Muscle of leg (tissue), 11 donors: Measurements from ENCODE around the gene LEP. TPM values are rescaled to one million over a fixed set of nuclear protein-coding genes. Genes with fewer than 3 reads are reported as not detected.

Source experiments
- DNase-seq: peaks from one replicate; pipeline ENCODE4 v3.0.0; 2013
- H3K27ac ChIP-seq: one replicate; pipeline ENCODE4 v1.5.1; 2013; ENCODE audit warnings: mild to moderate bottlenecking, low read length, control low read depth
- H3K27me3 ChIP-seq: one replicate; pipeline ENCODE4 v1.6.1; 2013; ENCODE audit warnings: low read length; ENCODE audit not compliant: control insufficient read depth, insufficient read depth
- H3K36me3 ChIP-seq: one replicate; pipeline ENCODE4 v1.6.1; 2013; ENCODE audit warnings: low read length; ENCODE audit not compliant: control insufficient read depth, insufficient read depth
- H3K4me1 ChIP-seq: one replicate; pipeline ENCODE4 v1.6.1; 2013; ENCODE audit warnings: low read length; ENCODE audit not compliant: control insufficient read depth, insufficient read depth
- H3K4me3 ChIP-seq: one replicate; pipeline ENCODE4 v1.5.1; 2013; ENCODE audit warnings: low read length, control low read depth
- H3K9me3 ChIP-seq: replicated peaks from 2 replicates; pipeline ENCODE4 v1.6.1; 2013; ENCODE audit warnings: low read depth, low read length; ENCODE audit not compliant: control insufficient read depth
- WGBS: methylation state at CpG from one replicate; pipeline ENCODE4 v1.1.5; 2013; ENCODE audit warnings: missing lambda C conversion rate; ENCODE audit not compliant: insufficient coverage; 5-methylcytosine and 5-hydroxymethylcytosine counted together
- polyA plus RNA-seq, 8 donors: library from polyadenylated mRNA; unstranded; fragments of 120-200 nt; gene quantifications; one replicate each; pipeline versions ENCODE4 v1.2.1 to v1.2.3, GENCODE V29; 2013; ENCODE audit warnings: inconsistent platforms in 1 of 8, low replicate concordance in 1 of 8; ENCODE audit not compliant: insufficient read length in 8 of 8, insufficient read depth in 1 of 8
- total RNA-seq: library from RNA; stranded (reverse); fragments of 120-200 nt; gene quantifications from one replicate; pipeline ENCODE4 v1.2.4, GENCODE V29; 2013

Gene LEP
- total and polyA plus RNA-seq, 9 donors, result 0.04 to 0.21 (median 0.06) TPM; not detected in 2

DNA sequence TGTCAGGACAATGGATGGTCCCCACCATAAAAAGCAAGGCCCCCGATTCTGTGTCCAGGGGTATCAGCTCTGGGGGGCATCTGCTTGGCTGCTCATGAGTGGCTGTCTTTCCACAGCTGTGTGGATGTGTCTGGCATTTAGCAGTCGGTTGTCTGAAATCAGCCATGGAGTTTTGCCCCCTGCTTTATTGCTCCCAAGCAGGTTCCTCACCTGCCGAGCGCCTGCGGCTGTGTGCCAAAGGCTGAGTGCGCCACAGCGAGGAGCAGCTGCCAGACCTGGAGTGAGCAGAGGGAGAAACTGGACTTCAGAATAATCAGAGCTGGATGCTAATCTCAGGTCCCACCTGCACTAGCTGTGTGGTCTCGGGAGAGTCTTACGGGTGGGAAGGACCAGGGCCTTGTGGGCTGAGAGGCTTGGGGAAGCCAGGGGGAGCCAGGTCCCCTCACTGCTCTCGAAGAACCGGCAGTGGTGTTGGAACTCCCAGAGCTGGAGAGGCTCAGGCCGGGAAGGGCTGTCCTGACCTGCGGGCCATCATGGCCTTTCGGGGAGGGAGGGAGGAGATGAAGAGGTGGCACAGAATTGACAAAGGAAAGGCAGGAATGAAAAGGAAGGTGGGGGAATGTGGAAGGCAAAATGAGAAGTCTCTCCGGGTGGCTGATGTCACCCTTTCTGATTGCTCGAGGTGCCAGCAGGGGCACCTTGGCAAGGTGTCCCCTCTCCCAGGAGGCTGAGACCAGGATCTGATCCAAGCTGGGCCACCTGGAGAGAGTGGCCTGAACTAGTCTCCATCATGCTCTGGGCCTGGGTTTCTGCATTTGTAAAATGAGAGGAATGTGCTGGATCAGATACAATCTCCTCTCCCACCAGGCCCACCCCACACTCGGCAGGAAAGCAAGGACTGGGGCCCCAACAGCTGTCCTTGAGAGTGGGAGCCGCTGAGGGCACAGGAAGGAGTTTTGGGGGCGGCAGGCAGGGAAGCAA, 30.2 kb upstream of the LEP start:
- H3K27me3 ChIP-seq, result peaks cover 44% of the 10 kb centered on the region
- WGBS, result 53% methylated on average over 15 of the region's 19 CpGs
- no peak overlapping the region for H3K4me3 ChIP-seq
- no peaks in the 10 kb centered on the region for H3K36me3 ChIP-seq
- no peak for DNase-seq
- H3K27ac ChIP-seq, result no peak overlapping the region
- peaks cover 16% of the 10 kb centered on the region for H3K4me1 ChIP-seq
- no peaks in the 10 kb centered on the region for H3K9me3 ChIP-seq

DNA sequence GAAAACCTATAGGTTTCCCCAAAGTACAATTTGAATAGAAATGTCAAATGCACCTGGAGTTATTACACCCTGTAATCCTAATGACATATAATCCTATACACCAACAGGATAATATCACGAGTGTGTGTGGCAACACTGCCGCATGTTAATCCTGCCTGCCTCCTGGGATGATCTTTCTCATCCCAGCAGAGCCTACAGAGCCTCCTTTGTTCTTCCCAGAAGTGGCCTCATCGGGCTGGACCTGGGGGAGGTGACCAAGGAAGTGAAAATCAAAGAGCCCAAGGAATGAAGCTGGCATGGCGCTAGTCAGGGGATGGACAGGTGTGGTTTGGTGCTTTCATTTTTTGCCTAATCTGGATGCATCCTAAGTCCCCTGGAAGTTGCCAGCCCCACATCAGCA, 29.5 kb upstream of the LEP start:
- Histone ChIP-seq H3K36me3 (no peaks in the 10 kb centered on the region), H3K9me3 (no peaks in the 10 kb centered on the region), H3K27me3 (peaks cover 36% of the 10 kb centered on the region), H3K4me3 (no peak overlapping the region), H3K27ac (no peak overlapping the region), H3K4me1 (peaks cover 18% of the 10 kb centered on the region)
- DNase-seq, result no peak
- WGBS, result 46% methylated on average over 3 of the region's 4 CpGs

DNA sequence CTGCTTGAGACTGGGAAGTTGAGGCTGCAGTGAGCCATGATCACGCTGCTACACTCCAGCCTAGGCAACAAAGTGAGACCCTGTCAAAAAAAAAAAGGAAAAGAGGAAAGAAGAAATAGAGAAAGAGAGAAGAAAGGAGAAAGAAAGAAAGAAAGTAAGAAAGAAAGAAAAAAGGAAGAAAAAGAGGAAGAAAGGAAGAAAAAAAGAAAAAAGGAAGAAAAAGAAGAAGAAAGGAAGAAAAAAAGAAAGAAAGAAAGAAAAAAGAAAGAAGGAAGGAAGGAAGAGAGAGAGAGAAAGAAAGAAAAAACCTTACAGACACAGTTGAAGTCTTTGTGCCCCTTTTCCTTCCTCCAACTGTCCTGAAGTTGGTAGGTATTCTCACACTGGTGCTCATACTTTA, 26.6 kb upstream of the LEP start:
- peaks cover 23% of the 10 kb centered on the region for H3K27me3 ChIP-seq
- no peak overlapping the region for H3K27ac ChIP-seq
- WGBS, result no CpG with 5 or more reads among the region's 1 CpG
- H3K36me3 ChIP-seq, result no peaks in the 10 kb centered on the region
- DNase-seq, result no peak
- H3K9me3 ChIP-seq, result no peaks in the 10 kb centered on the region
- no peak overlapping the region for H3K4me3 ChIP-seq
- peaks cover 26% of the 10 kb centered on the region for H3K4me1 ChIP-seq

DNA sequence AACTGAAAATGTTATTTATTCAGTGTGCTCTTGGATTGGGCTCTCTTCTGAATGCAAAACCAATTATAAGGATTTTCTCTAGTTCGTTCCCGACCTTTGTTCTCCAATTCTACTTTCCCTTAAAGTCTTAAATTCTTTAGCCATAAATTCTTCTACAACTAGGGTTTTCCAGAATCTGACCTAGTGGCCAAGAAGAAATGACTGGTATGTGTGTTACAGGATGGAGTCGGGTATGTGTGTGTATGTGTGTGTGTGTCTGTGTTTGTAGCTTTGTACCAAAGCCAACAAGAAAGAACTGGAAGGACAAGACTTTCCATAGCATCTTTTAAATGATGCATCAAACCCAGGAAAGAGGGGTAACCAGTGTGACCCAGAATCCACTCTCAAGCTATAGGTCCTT, 25.8 kb upstream of the LEP start:
- no peak overlapping the region for H3K27ac ChIP-seq
- H3K4me3 ChIP-seq, result no peak overlapping the region
- no peaks in the 10 kb centered on the region for H3K9me3 ChIP-seq
- peaks cover 21% of the 10 kb centered on the region for H3K4me1 ChIP-seq
- WGBS, result no CpG with 5 or more reads among the region's 3 CpGs
- H3K27me3 ChIP-seq, result peaks cover 24% of the 10 kb centered on the region
- DNase-seq, result peak; percentile 37
- H3K36me3 ChIP-seq, result no peaks in the 10 kb centered on the region

DNA sequence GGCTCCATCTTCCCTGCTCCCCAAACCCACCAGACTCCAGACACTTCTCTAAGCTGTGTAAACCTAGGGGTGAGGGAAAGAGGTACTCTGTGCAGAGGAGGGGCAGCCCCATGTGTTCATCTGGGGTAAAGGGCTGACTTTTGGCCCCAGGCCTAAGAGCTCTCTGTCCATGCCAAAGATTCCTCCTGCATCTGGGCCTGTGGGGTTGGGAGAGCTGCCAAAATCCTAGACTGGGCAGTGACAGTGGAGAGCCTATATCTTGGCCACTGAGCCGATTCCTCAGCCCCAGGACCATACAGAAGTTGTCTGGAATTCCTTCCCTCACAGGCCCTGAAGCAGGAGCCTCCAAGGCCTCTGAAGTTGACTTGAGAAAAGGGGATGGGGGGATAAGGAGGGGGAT, 25.3 kb upstream of the LEP start:
- Histone ChIP-seq H3K27me3 (peaks cover 19% of the 10 kb centered on the region), H3K27ac (no peak overlapping the region), H3K4me1 (peaks cover 21% of the 10 kb centered on the region), H3K9me3 (no peaks in the 10 kb centered on the region), H3K36me3 (no peaks in the 10 kb centered on the region), H3K4me3 (no peak overlapping the region)
- DNase-seq, result peak; percentile 60
- 20% methylated on average over 1 of the region's 1 CpG for WGBS

DNA sequence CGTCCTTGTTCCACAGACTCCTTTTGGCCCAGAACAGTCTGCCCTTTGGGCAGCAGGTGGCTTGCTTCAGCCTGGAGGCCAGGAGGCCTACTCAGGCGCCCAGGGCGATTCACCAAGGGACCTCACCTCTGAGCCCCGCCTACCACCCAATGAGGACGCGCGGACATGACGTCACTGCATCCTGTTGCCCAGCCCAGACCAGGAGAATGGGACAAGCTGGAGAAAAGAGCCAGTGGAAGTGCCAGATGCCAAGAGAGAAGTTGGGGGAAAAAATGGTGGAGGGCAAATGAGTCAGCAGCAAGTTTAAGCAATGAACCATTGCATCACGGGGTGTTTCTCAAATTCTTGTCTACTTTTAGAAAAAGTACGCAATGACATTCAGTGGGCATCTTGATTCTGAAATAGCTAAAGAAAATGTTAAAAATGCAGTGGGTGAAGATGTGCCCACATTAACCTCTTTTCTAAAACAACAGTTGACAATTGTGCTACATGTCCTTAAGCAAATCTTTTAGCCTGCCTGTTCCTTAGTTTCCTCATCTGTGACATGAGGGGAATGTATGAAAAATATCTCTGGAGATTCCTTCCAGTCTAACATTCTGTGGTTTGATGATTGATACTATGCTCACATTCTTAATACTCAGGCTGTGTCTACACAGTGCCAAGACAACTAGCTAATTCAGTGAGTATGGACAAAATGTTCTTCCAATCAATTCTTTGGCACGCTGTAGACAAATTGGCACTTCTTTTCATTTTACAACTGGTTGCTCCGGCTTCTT, 23.9 kb upstream of the LEP start:
- peaks cover 19% of the 10 kb centered on the region for H3K4me1 ChIP-seq
- no peak overlapping the region for H3K4me3 ChIP-seq
- no peak for DNase-seq
- H3K36me3 ChIP-seq, result no peaks in the 10 kb centered on the region
- peaks cover 11% of the 10 kb centered on the region for H3K27me3 ChIP-seq
- 84% methylated on average over 10 of the region's 12 CpGs for WGBS
- H3K27ac ChIP-seq, result no peak overlapping the region
- H3K9me3 ChIP-seq, result no peaks in the 10 kb centered on the region

DNA sequence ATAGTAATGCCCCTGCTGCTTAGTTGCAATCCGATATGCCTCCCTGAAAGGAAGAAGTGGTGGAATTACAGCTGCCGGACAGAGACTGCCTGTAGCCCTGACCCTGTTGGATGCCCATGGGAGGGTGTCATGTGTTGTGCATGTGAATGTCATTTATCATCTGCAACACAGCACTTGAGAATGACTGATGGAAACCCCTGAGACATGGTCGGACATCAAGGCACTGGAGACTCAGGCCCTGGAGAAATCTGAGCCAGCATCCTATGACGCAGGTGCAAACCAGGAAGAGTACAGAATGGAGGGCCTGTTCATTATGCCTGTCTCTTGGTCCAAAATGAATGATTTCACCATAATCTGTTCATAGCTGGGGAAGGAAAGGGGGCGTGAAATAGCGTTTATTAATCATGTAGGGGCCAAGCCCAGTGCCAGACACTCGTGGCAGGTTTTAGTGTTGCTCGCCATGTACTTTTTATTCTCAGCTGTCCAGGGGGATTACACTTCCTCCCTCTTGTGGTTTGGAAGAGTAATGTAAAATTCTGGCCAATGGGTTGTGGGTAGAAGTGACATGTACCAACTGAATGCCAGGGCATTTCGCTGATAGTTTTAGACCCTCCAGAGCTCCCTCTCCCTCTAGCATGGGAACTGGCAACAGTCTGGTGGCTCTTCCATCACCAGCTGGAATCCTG, 23.0 kb upstream of the LEP start:
- Histone ChIP-seq H3K36me3 (no peaks in the 10 kb centered on the region), H3K4me3 (no peak overlapping the region), H3K9me3 (no peaks in the 10 kb centered on the region), H3K4me1 (peaks cover 19% of the 10 kb centered on the region), H3K27me3 (peaks cover 13% of the 10 kb centered on the region), H3K27ac (no peak overlapping the region)
- WGBS, result 59% methylated on average over 4 of the region's 9 CpGs
- DNase-seq, result peak; percentile 39

DNA sequence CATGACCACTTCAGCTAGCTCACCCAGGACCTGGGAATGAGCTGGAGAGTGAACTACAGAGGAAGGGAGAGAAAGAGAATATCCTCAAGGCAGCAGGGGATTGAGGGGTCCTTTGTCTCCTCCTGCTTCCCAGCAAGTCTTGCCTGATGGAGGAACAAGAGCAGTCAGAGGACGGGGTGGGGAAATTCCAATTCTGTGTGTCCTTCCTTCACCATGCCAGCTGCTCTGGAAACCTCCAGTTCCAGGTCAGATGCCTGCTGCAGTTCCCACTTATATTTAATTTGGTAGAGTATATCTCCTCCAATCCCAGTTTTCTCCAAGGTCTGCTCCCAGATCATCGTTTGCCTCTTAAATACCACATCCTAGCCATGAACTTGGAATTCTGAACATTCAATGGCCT, 21.4 kb upstream of the LEP start:
- no peak for DNase-seq
- WGBS, result 67% methylated on average over 1 of the region's 2 CpGs
- H3K4me1 ChIP-seq, result peaks cover 19% of the 10 kb centered on the region
- no peaks in the 10 kb centered on the region for H3K36me3 ChIP-seq
- H3K27me3 ChIP-seq, result peaks cover 13% of the 10 kb centered on the region
- H3K9me3 ChIP-seq, result no peaks in the 10 kb centered on the region
- H3K4me3 ChIP-seq, result no peak overlapping the region
- H3K27ac ChIP-seq, result no peak overlapping the region

DNA sequence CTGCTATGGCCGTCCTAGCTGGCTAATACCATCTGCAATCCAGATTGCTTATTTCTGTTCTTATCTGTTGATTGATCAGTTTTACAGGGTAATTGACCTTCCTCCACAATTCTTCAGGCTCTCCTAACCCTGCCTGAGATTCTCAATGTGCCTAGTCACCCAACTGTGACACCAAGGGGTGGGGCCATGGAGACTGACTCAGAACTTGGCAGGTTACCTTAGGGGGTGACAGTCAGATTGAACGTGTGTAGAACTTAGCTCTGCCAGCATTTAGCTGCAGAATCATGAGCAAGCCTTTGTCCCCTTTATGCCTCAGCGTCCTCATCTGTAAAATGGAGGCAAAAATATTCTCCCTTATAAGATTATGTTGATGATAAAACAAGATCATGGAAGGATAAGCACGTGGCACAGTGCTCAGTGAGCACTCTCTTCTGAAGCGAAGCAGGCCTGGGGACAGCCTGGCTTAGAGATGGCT, 19.1 kb upstream of the LEP start:
- Histone ChIP-seq H3K27ac (no peak overlapping the region), H3K4me3 (no peak overlapping the region), H3K27me3 (peaks cover 17% of the 10 kb centered on the region), H3K36me3 (no peaks in the 10 kb centered on the region), H3K9me3 (no peaks in the 10 kb centered on the region), H3K4me1 (peaks cover 8% of the 10 kb centered on the region)
- DNase-seq, result no peak
- 83% methylated on average over 2 of the region's 5 CpGs for WGBS
